ENCODE data around the gene COPS4.
"Not testable (repeated sequence)": the region's sequence is repeated elsewhere in the genome, so short reads cannot be mapped to it uniquely, and the experiment has no call there.

COPS4 gene

DNA sequence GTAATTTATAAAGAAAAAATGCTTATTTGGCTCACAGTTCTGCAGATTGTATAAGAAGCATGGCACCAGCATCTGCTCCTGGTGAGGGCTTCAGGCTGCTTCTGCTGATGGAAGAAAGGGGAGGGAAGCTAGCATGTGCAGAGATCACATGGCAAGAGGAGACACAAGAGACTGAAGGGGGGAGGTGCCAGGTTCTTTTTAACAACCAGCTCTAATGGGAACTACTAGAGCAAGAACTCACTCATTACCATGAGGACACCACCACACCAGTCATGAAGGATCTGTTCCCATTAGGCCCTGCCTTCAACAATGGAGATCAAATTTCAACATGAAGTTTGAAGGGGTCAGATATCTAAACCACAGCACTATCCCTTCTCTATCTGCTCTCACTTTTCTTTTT is 9.4 kb upstream of the COPS4 start:
- Histone ChIP-seq H3K9me3 (ENCODE audit: control insufficient read depth, insufficient read depth, low read length) (peaks cover 6% of the 10 kb centered on the region; the same call in 1 of the 2 replicates), H3K27ac (ENCODE audit: low read depth, low read length) (no peak overlapping the region), H3K9ac (ENCODE audit: low read depth, low read length) (no peak overlapping the region), H3K36me3 (ENCODE audit: control insufficient read depth, insufficient read depth, low read length) (no peaks in the 10 kb centered on the region), H3K4me3 (ENCODE audit: low read depth, low read length) (no peak overlapping the region), H3K27me3 (ENCODE audit: control insufficient read depth, insufficient read depth, low read length) (no peaks in the 10 kb centered on the region; the same call in 1 of the 2 replicates), H3K4me1 (ENCODE audit: control insufficient read depth, insufficient read depth, low read length) (no peaks in the 10 kb centered on the region)

DNA sequence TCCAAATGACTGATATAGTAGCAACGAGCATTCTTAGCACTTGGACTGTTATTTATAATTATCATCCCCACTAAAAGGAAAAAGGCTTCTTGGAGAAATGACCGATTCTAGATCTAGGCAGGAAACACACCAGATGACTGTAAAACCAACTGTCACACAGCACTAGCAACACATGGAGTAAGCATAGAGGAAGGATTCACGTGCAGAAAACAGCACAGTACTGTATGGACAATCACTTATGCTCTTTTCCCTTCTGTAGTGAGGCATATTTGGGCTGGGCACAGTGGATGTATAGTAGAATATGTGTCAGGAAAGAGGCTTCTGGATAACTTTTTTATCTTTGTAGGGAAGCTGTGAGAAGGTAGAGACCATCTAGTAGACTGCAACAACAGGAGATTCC is 6.0 kb upstream of the COPS4 start:
- Histone ChIP-seq H3K36me3 (ENCODE audit: control insufficient read depth, insufficient read depth, low read length) (no peaks in the 10 kb centered on the region), H3K9ac (ENCODE audit: low read depth, low read length) (no peak overlapping the region), H3K4me3 (ENCODE audit: low read depth, low read length) (no peak overlapping the region), H3K9me3 (ENCODE audit: control insufficient read depth, insufficient read depth, low read length) (peaks cover 6% of the 10 kb centered on the region; the same call in 1 of the 2 replicates), H3K27me3 (ENCODE audit: control insufficient read depth, insufficient read depth, low read length) (no peaks in the 10 kb centered on the region; the same call in 1 of the 2 replicates), H3K4me1 (ENCODE audit: control insufficient read depth, insufficient read depth, low read length) (no peaks in the 10 kb centered on the region), H3K27ac (ENCODE audit: low read depth, low read length) (no peak overlapping the region)

- H3K27ac ChIP-seq (ENCODE audit: low read depth, low read length): no peak overlapping the region
These were observed 5.3 kb upstream of the COPS4 start for GRCh38 chr4:83029688-83030087.

GRCh38 chr4:83036991-83037665 is 2.1 kb downstream of the COPS4 start:
- Histone ChIP-seq H3K27ac (ENCODE audit: low read depth, low read length) (no peak overlapping the region), H3K27me3 (ENCODE audit: control insufficient read depth, insufficient read depth, low read length) (no peaks in the 10 kb centered on the region), H3K9ac (ENCODE audit: low read depth, low read length) (no peak overlapping the region), H3K4me3 (ENCODE audit: low read depth, low read length) (no peak overlapping the region), H3K9me3 (ENCODE audit: control insufficient read depth, insufficient read depth, low read length) (no peaks in the 10 kb centered on the region), H3K4me1 (ENCODE audit: control insufficient read depth, insufficient read depth, low read length) (no peaks in the 10 kb centered on the region), H3K36me3 (ENCODE audit: control insufficient read depth, insufficient read depth, low read length) (no peaks in the 10 kb centered on the region)

More at GRCh38 chr4:83029688-83030087, 5.3 kb upstream of the COPS4 start:
- no peaks in the 10 kb centered on the region; the same call in 1 of the 2 replicates for H3K27me3 ChIP-seq (ENCODE audit: control insufficient read depth, insufficient read depth, low read length)
- H3K4me3 ChIP-seq (ENCODE audit: low read depth, low read length): no peak overlapping the region
- H3K9ac ChIP-seq (ENCODE audit: low read depth, low read length): no peak overlapping the region
- peaks cover 2% of the 10 kb centered on the region; the same call in 1 of the 2 replicates for H3K9me3 ChIP-seq (ENCODE audit: control insufficient read depth, insufficient read depth, low read length)
- H3K36me3 ChIP-seq (ENCODE audit: control insufficient read depth, insufficient read depth, low read length): no peaks in the 10 kb centered on the region
- H3K4me1 ChIP-seq (ENCODE audit: control insufficient read depth, insufficient read depth, low read length): no peaks in the 10 kb centered on the region

DNA sequence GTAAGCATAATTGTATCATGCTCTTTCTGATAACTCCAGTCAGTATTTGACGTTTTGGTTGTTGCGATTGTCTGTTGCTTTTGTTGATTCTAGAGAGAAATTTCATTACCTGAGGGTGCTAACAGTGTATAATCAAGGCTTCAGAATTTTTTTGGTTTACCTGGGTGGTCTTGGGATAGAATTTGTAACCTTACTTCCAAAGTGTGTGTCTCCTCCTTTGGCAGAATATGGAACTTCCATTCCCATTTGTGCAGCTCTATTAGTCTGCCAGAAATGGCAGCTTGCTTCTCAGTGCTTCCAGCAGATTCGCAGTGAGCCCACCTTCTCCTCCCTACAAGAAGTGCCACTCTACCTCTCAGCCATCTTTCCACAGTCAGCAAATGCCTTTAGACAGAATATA is 5.3 kb downstream of the COPS4 start:
- Histone ChIP-seq H3K9ac (ENCODE audit: low read depth, low read length) (no peak overlapping the region), H3K4me3 (ENCODE audit: low read depth, low read length) (no peak overlapping the region), H3K4me1 (ENCODE audit: control insufficient read depth, insufficient read depth, low read length) (no peaks in the 10 kb centered on the region), H3K27me3 (ENCODE audit: control insufficient read depth, insufficient read depth, low read length) (no peaks in the 10 kb centered on the region), H3K36me3 (ENCODE audit: control insufficient read depth, insufficient read depth, low read length) (no peaks in the 10 kb centered on the region), H3K9me3 (ENCODE audit: control insufficient read depth, insufficient read depth, low read length) (no peaks in the 10 kb centered on the region), H3K27ac (ENCODE audit: low read depth, low read length) (no peak overlapping the region)

- not testable (repeated sequence) for H3K9ac ChIP-seq (ENCODE audit: low read depth, low read length); H3K9me3 ChIP-seq (ENCODE audit: control insufficient read depth, insufficient read depth, low read length); H3K27me3 ChIP-seq (ENCODE audit: control insufficient read depth, insufficient read depth, low read length); H3K36me3 ChIP-seq (ENCODE audit: control insufficient read depth, insufficient read depth, low read length); H3K4me1 ChIP-seq (ENCODE audit: control insufficient read depth, insufficient read depth, low read length); H3K4me3 ChIP-seq (ENCODE audit: low read depth, low read length); H3K27ac ChIP-seq (ENCODE audit: low read depth, low read length)
These were observed 8.2 kb downstream of the COPS4 start for GRCh38 chr4:83043157-83043556.

- Histone ChIP-seq H3K27me3 (ENCODE audit: control insufficient read depth, insufficient read depth, low read length) (no peaks in the 10 kb centered on the region), H3K36me3 (ENCODE audit: control insufficient read depth, insufficient read depth, low read length) (no peaks in the 10 kb centered on the region), H3K9me3 (ENCODE audit: control insufficient read depth, insufficient read depth, low read length) (no peaks in the 10 kb centered on the region), H3K4me1 (ENCODE audit: control insufficient read depth, insufficient read depth, low read length) (no peaks in the 10 kb centered on the region), H3K9ac (ENCODE audit: low read depth, low read length) (no peak overlapping the region), H3K27ac (ENCODE audit: low read depth, low read length) (no peak overlapping the region), H3K4me3 (ENCODE audit: low read depth, low read length) (no peak overlapping the region)
These were observed 8.9 kb downstream of the COPS4 start for GRCh38 chr4:83043801-83044407.

- H3K27ac ChIP-seq (ENCODE audit: low read depth, low read length): no peak overlapping the region
- H3K4me3 ChIP-seq (ENCODE audit: low read depth, low read length): no peak overlapping the region
- no peaks in the 10 kb centered on the region for H3K27me3 ChIP-seq (ENCODE audit: control insufficient read depth, insufficient read depth, low read length)
- peaks cover 17% of the 10 kb centered on the region; the same call in 1 of the 2 replicates for H3K36me3 ChIP-seq (ENCODE audit: control insufficient read depth, insufficient read depth, low read length)
- H3K4me1 ChIP-seq (ENCODE audit: control insufficient read depth, insufficient read depth, low read length): no peaks in the 10 kb centered on the region
- H3K9ac ChIP-seq (ENCODE audit: low read depth, low read length): no peak overlapping the region
- no peaks in the 10 kb centered on the region for H3K9me3 ChIP-seq (ENCODE audit: control insufficient read depth, insufficient read depth, low read length)
These were observed 11.9 kb downstream of the COPS4 start for GRCh38 chr4:83046693-83047473.

- H3K4me1 ChIP-seq (ENCODE audit: control insufficient read depth, insufficient read depth, low read length); H3K27me3 ChIP-seq (ENCODE audit: control insufficient read depth, insufficient read depth, low read length); H3K9me3 ChIP-seq (ENCODE audit: control insufficient read depth, insufficient read depth, low read length); H3K9ac ChIP-seq (ENCODE audit: low read depth, low read length); H3K4me3 ChIP-seq (ENCODE audit: low read depth, low read length); H3K27ac ChIP-seq (ENCODE audit: low read depth, low read length): not testable (repeated sequence)
- peaks cover 26% of the 10 kb centered on the region; the same call in 1 of the 2 replicates for H3K36me3 ChIP-seq (ENCODE audit: control insufficient read depth, insufficient read depth, low read length)
These were observed 13.8 kb downstream of the COPS4 start for GRCh38 chr4:83048781-83049180.

- H3K36me3 ChIP-seq (ENCODE audit: control insufficient read depth, insufficient read depth, low read length): peaks cover 37% of the 10 kb centered on the region
- H3K27me3 ChIP-seq (ENCODE audit: control insufficient read depth, insufficient read depth, low read length): no peaks in the 10 kb centered on the region
- no peak overlapping the region for H3K4me3 ChIP-seq (ENCODE audit: low read depth, low read length)
- no peak overlapping the region for H3K27ac ChIP-seq (ENCODE audit: low read depth, low read length)
- H3K9ac ChIP-seq (ENCODE audit: low read depth, low read length): no peak overlapping the region
- 0 out of 2 replicates have a peak, but pooled peaks cover 5% of the 10 kb centered on the region for H3K4me1 ChIP-seq (ENCODE audit: control insufficient read depth, insufficient read depth, low read length)
- no peaks in the 10 kb centered on the region for H3K9me3 ChIP-seq (ENCODE audit: control insufficient read depth, insufficient read depth, low read length)
These were observed 19.9 kb downstream of the COPS4 start for GRCh38 chr4:83054928-83055327.

DNA sequence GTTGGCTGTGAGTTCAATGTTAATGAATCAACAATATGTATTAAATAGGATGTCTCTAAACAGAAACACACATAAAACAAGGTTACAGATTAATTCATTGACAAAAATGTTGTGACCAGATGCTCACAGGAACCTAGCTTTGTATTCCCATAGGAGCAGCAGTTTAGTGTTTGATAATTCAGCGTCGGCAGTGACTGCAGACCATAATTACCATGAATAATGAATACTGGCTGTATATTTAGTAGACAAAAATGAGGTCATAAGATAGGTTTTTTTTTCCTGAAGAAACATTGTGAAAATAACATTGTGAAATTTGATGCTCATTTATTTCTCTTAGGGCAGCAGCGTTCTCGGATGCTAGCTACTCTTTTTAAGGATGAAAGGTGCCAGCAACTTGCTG is 27.8 kb downstream of the COPS4 start:
- no peaks in the 10 kb centered on the region for H3K4me1 ChIP-seq (ENCODE audit: control insufficient read depth, insufficient read depth, low read length)
- H3K4me3 ChIP-seq (ENCODE audit: low read depth, low read length): no peak overlapping the region
- H3K36me3 ChIP-seq (ENCODE audit: control insufficient read depth, insufficient read depth, low read length): peaks cover 63% of the 10 kb centered on the region
- no peaks in the 10 kb centered on the region for H3K9me3 ChIP-seq (ENCODE audit: control insufficient read depth, insufficient read depth, low read length)
- H3K27ac ChIP-seq (ENCODE audit: low read depth, low read length): no peak overlapping the region
- no peak overlapping the region for H3K9ac ChIP-seq (ENCODE audit: low read depth, low read length)
- no peaks in the 10 kb centered on the region for H3K27me3 ChIP-seq (ENCODE audit: control insufficient read depth, insufficient read depth, low read length)

All from HUES48 (cell line).